ENCODE data around the gene SIGMAR1. TPM values are rescaled to one million over a fixed set of nuclear protein-coding genes. Genes with fewer than 3 reads are reported as not detected.

SIGMAR1 gene
- total RNA-seq, 1 donor from 2014 or later, result 73.2 TPM

DNA sequence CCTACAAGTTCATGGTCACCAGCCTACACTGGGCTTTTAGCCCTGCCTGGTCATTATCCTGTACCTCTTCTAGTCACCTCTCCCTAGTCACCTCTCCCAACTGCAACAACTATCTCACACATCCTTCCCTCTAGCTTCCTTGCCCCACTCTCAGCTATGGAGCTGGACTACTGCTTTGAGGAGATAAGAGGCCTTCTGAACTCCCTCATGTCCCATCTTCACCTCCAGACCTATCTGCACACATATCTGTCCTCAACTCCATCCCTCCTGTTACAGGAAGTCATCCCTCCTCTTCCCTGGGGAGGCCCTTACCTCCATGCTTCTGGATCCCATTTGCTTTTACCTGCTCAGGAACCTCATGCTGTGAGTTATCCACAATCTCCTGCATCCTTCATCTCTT lies 31.4 kb downstream of the SIGMAR1 start:
- Histone ChIP-seq H3K27me3 (ENCODE audit: insufficient read depth, low read length) (peaks cover 7% of the 10 kb centered on the region), H3K4me2 (ENCODE audit: low read length) (no peak overlapping the region), H3K4me3 (ENCODE audit: insufficient read depth, low read depth, low read length) (no peak overlapping the region), H3K9ac (ENCODE audit: low read length) (no peak overlapping the region), H4K20me1 (ENCODE audit: insufficient read depth, low read length) (peaks cover 8% of the 10 kb centered on the region), H3K27ac (ENCODE audit: low read depth, low read length) (no peak overlapping the region), H3K79me2 (ENCODE audit: insufficient read depth, low read length) (peaks cover 4% of the 10 kb centered on the region), H3K4me1 (ENCODE audit: insufficient read depth, low read length) (peaks cover 4% of the 10 kb centered on the region), H3K9me3 (ENCODE audit: insufficient read depth, low read depth, low read length) (no peaks in the 10 kb centered on the region), H3K36me3 (ENCODE audit: insufficient read depth, low read length) (no peaks in the 10 kb centered on the region), H2AFZ (ENCODE audit: low read depth, low read length) (no peak overlapping the region)
- Mint-ChIP-seq H3K36me3 (ENCODE audit: low read depth, unreplicated experiment) (peaks cover 5% of the 10 kb centered on the region), H3K9me3 (ENCODE audit: unreplicated experiment) (no peaks in the 10 kb centered on the region), H3K27ac (ENCODE audit: unreplicated experiment) (no peak overlapping the region), H3K4me3 (ENCODE audit: unreplicated experiment) (no peak overlapping the region), H3K27me3 (ENCODE audit: low read depth, unreplicated experiment) (peaks cover 13% of the 10 kb centered on the region), H3K4me1 (ENCODE audit: low read depth, unreplicated experiment) (peaks cover 5% of the 10 kb centered on the region)
- TF ChIP-seq EZH2 (IDR thresholded peaks at IDR 0.05; ENCODE audit: insufficient read depth, low read length), result no peak
- TF ChIP-seq, protein P1, sequence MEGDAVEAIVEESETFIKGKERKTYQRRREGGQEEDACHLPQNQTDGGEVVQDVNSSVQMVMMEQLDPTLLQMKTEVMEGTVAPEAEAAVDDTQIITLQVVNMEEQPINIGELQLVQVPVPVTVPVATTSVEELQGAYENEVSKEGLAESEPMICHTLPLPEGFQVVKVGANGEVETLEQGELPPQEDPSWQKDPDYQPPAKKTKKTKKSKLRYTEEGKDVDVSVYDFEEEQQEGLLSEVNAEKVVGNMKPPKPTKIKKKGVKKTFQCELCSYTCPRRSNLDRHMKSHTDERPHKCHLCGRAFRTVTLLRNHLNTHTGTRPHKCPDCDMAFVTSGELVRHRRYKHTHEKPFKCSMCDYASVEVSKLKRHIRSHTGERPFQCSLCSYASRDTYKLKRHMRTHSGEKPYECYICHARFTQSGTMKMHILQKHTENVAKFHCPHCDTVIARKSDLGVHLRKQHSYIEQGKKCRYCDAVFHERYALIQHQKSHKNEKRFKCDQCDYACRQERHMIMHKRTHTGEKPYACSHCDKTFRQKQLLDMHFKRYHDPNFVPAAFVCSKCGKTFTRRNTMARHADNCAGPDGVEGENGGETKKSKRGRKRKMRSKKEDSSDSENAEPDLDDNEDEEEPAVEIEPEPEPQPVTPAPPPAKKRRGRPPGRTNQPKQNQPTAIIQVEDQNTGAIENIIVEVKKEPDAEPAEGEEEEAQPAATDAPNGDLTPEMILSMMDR (IDR thresholded peaks at IDR 0.05; ENCODE audit: insufficient read depth, low read depth, low read length), result no peak
- DNase-seq (ENCODE audit: low read depth), result no peak
- no peak for FAIRE-seq

DNA sequence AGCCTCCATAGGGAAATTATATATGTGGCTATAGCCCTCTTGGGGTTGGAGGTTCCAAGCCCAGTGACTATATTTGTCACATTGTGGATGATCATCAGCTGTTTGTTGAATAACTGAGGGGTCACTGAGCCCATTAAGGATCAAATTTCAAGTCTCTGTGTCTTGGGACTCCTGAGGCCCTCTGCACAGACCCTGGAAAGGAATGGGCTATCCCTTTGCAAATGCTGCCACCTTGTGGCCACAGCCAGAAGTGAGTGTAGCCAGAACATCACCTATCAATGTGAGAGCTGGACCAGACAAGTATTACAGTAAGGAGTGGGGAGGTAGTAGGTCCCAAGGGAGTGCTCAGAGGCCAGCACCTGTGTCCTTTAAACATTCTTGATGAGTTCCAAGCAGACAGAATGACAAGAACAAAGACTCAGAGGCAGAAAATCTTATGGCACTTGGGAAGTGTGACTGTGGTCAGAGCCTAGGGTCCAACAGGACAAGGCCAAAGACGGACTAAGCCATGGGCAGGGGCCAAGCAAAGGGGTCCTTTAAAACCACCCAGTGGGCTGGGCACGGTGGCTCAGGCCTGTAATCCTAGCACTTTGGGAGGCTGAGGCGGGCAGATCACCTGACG lies 33.9 kb downstream of the SIGMAR1 start:
- FAIRE-seq, result peak; percentile 73
- no peak overlapping the region for H2AFZ ChIP-seq (ENCODE audit: low read depth, low read length)
- no peaks in the 10 kb centered on the region for H3K9me3 Mint-ChIP-seq (ENCODE audit: unreplicated experiment)

More for the DNA sequence above, 33.9 kb downstream of the SIGMAR1 start:
- Mint-ChIP-seq H3K4me1 (ENCODE audit: low read depth, unreplicated experiment) (peaks cover 3% of the 10 kb centered on the region), H3K4me3 (ENCODE audit: unreplicated experiment) (no peak overlapping the region), H3K27ac (ENCODE audit: unreplicated experiment) (no peak overlapping the region), H3K36me3 (ENCODE audit: low read depth, unreplicated experiment) (no peaks in the 10 kb centered on the region), H3K27me3 (ENCODE audit: low read depth, unreplicated experiment) (peaks cover 30% of the 10 kb centered on the region)
- H3K79me2 ChIP-seq (ENCODE audit: insufficient read depth, low read length), result no peaks in the 10 kb centered on the region
- H3K9ac ChIP-seq (ENCODE audit: low read length), result no peak overlapping the region
- no peak for TF ChIP-seq EZH2 (IDR thresholded peaks at IDR 0.05; ENCODE audit: insufficient read depth, low read length)
- TF ChIP-seq, protein P1 (IDR thresholded peaks at IDR 0.05; ENCODE audit: insufficient read depth, low read depth, low read length), result peak; percentile 96
- H3K27me3 ChIP-seq (ENCODE audit: insufficient read depth, low read length), result peaks cover 18% of the 10 kb centered on the region
- H4K20me1 ChIP-seq (ENCODE audit: insufficient read depth, low read length), result peaks cover 5% of the 10 kb centered on the region
- no peaks in the 10 kb centered on the region for H3K36me3 ChIP-seq (ENCODE audit: insufficient read depth, low read length)
- DNase-seq (ENCODE audit: low read depth), result peak; percentile 31
- no peak overlapping the region for H3K4me3 ChIP-seq (ENCODE audit: insufficient read depth, low read depth, low read length)
- H3K27ac ChIP-seq (ENCODE audit: low read depth, low read length), result no peak overlapping the region
- H3K4me1 ChIP-seq (ENCODE audit: insufficient read depth, low read length), result no peaks in the 10 kb centered on the region
- H3K9me3 ChIP-seq (ENCODE audit: insufficient read depth, low read depth, low read length), result no peaks in the 10 kb centered on the region
- H3K4me2 ChIP-seq (ENCODE audit: low read length), result no peak overlapping the region

All from astrocyte (in vitro differentiated cells and primary cell).